Epithelial cell of umbilical artery (primary cell): ENCODE data around the gene CTAG1B. TPM values are rescaled to one million over a fixed set of nuclear protein-coding genes. Genes with fewer than 3 reads are reported as not detected.

ENCODE experiments used
- total RNA-seq: library from RNA; depleted of rRNA; stranded (reverse); fragments of >200 nt; gene quantifications from 2 replicates; pipeline ENCODE4 v1.2.3, GENCODE V29; 2014

Gene CTAG1B
- not detected in 2 replicates for total RNA-seq

GRCh38 chrX:154619182-154619581, at the start of gene CTAG1B:
CTAG1B (minus strand) TSS chrX:154619282; CDS start chrX:154619218, 64 bp downstream.

GRCh38 chrX:154653413-154653812, 34.3 kb upstream of the CTAG1B start, which contains the start of gene CTAG2:
CTAG2 (minus strand) TSS chrX:154653579; CDS start chrX:154653515, 64 bp downstream.

GRCh38 chrX:154584585-154585183, 34.4 kb downstream of the CTAG1B start, which contains the start of gene CTAG1A:
CTAG1A (plus strand) TSS chrX:154585133; CDS start chrX:154585207, 74 bp downstream.

Other genes with a start within 250 kb of the CTAG1B start
- gene FLNA, start 244.6 kb downstream of the CTAG1B start, total RNA-seq = 1,092 and 1,667 TPM in 2 replicates
- 14.1 and 21.4 TPM in 2 replicates for gene EMD, start 240.0 kb downstream of the CTAG1B start, total RNA-seq
- gene RPL10, start 220.9 kb downstream of the CTAG1B start, total RNA-seq = 1,669 and 5,428 TPM in 2 replicates
- gene DNASE1L1, start 210.0 kb downstream of the CTAG1B start, total RNA-seq = 72.2 and 89.0 TPM in 2 replicates
- gene TAFAZZIN, start 207.7 kb downstream of the CTAG1B start, total RNA-seq = 15.8 and 17.2 TPM in 2 replicates
- gene ATP6AP1, start 190.6 kb downstream of the CTAG1B start, total RNA-seq = 85.8 and 107 TPM in 2 replicates
- gene GDI1, start 182.1 kb downstream of the CTAG1B start, total RNA-seq = 62.0 and 62.9 TPM in 2 replicates
- 70.8 and 75.2 TPM in 2 replicates for gene FAM50A, start 175.1 kb downstream of the CTAG1B start, total RNA-seq
- gene PLXNA3, start 161.0 kb downstream of the CTAG1B start, total RNA-seq = 3.6 and 9.7 TPM in 2 replicates
- gene LAGE3, start 140.0 kb downstream of the CTAG1B start, total RNA-seq = 20.2 and 23.1 TPM in 2 replicates
- gene UBL4A, start 132.7 kb downstream of the CTAG1B start, total RNA-seq = 42.1 and 48.7 TPM in 2 replicates
- 8.4 and 10.6 TPM in 2 replicates for gene SLC10A3, start 128.7 kb downstream of the CTAG1B start, total RNA-seq
- gene FAM3A, start 103.0 kb downstream of the CTAG1B start, total RNA-seq = 19.2 and 20.8 TPM in 2 replicates
- gene G6PD, start 72.4 kb downstream of the CTAG1B start, total RNA-seq = 34.4 and 56.7 TPM in 2 replicates
- gene IKBKG, start 71.7 kb downstream of the CTAG1B start, total RNA-seq = 13.2 and 15.9 TPM in 2 replicates
- not detected in 2 replicates for gene CTAG1A, start 34.1 kb downstream of the CTAG1B start, total RNA-seq
- not detected in 2 replicates for gene CTAG2, start 34.3 kb upstream of the CTAG1B start, total RNA-seq
- gene GAB3, start 131.8 kb upstream of the CTAG1B start, total RNA-seq = 1.6 and 5.0 TPM in 2 replicates
- 73.7 and 81.2 TPM in 2 replicates for gene DKC1, start 143.6 kb upstream of the CTAG1B start, total RNA-seq
- gene MPP1, start 186.2 kb upstream of the CTAG1B start, total RNA-seq = 11.7 and 21.4 TPM in 2 replicates
- gene SMIM9, start 215.4 kb upstream of the CTAG1B start, total RNA-seq = not detected in 2 replicates